Gastroesophageal sphincter (tissue), 3 donors: ENCODE measurements around the gene ZDHHC11B.

Experiments
- CTCF ChIP-seq, 4 experiments: fragments of 200-600 bp in 2 of 4; fragments of 450-650 bp in 2 of 4; sonication (generic) in 1 of 4; IDR thresholded peaks; one replicate each; pipeline ENCODE4 v1.5.1; 2017 to 2019; ENCODE audit warnings: antibody characterized with exemption in 4 of 4, mild to moderate bottlenecking in 2 of 4, moderate library complexity in 2 of 4
- POLR2AphosphoS5 ChIP-seq: sonication (generic); formaldehyde crosslinking; IDR thresholded peaks from one replicate; pipeline ENCODE4 v1.6.1; 2017; ENCODE audit warnings: antibody characterized with exemption

GRCh38 chr5:661891-662750, 122.4 kb downstream of the ZDHHC11B start:
- no peak for TF ChIP-seq CTCF (IDR thresholded peaks at IDR 0.05)
- no peak for TF ChIP-seq POLR2AphosphoS5
